PFSK-1 (cell line): Measurements from ENCODE around the gene SH3BP1.

Source experiments
- POLR2AphosphoS5 ChIP-seq: IDR thresholded peaks from 2 replicates; pipeline ENCODE4 v1.6.1; 2012; ENCODE audit warnings: low read depth, mild to moderate bottlenecking, control low read depth, low read length, moderate library complexity
- REST ChIP-seq, 2 experiments: IDR thresholded peaks; 2 replicates each; pipeline versions ENCODE4 v1.6.1 to v1.8.0; 2011 to 2012; ENCODE audit warnings: low read depth in 2 of 2, low read length in 2 of 2, control low read depth in 1 of 2, inconsistent platforms in 1 of 2, mild to moderate bottlenecking in 1 of 2, moderate library complexity in 1 of 2; ENCODE audit not compliant: insufficient read depth in 1 of 2
- SIN3A ChIP-seq: IDR thresholded peaks from 2 replicates; pipeline ENCODE4 v1.6.1; 2012; ENCODE audit warnings: mild to moderate bottlenecking, low read length, moderate library complexity, borderline replicate concordance; ENCODE audit not compliant: insufficient read depth
- TAF1 ChIP-seq: IDR thresholded peaks from 2 replicates; pipeline ENCODE4 v1.6.1; 2012; ENCODE audit warnings: low read length, control low read depth, borderline replicate concordance; ENCODE audit not compliant: insufficient read depth

DNA sequence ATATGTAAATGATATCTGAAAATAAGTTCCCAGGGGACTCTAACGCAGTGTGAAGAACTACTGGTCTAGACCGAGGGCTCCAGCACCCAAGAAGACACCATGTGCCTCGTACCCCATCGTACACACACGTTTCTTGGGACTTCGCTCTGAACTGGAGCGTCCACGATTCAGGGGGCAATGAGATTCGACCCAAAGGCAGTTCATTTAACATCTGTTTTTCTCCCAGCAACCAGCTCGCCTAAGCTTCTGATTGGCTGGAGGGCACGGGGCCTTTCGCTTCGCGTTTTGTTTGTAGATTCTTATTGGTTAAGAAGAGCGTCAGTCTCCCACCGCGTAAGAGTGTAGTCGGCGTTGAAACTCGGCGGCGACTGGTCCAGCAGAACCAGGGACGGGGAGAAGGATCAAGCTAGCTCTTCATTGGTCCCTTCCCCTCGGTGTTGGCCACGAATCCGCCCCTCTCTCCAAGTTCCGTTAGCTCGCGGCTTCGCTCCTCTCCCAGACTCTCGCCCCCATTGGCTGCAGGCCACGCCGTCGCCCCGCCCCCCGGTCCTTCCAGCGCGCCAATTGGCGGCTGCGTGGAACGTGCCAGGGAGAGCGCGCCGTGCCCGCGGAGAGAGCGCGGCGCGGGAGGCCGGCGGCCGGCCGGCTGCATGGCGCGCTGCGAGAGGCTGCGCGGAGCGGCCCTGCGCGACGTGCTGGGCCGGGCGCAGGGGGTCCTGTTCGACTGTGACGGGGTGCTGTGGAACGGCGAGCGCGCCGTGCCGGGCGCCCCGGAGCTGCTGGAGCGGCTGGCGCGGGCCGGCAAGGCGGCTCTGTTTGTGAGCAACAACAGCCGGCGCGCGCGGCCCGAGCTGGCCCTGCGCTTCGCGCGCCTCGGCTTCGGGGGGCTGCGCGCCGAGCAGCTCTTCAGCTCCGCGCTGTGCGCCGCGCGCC, 18.9 kb downstream of the SH3BP1 start, which contains the start of gene PDXP:
- TF ChIP-seq POLR2AphosphoS5 (peak; percentile 69; the same call in 1 of the 2 replicates), REST (IDR thresholded peaks at IDR 0.05; ENCODE audit: insufficient read depth in 1 of 2, low read depth in 2 of 2, low read length in 2 of 2) (no peak), TAF1 (no peak), SIN3A (no peak)
